Ascending aorta (tissue), 2 donors: Measurements from ENCODE around the gene ROCK2. TPM values are rescaled to one million over a fixed set of nuclear protein-coding genes. Genes with fewer than 3 reads are reported as not detected.
"Not testable (repeated sequence)": the region's sequence is repeated elsewhere in the genome, so short reads cannot be mapped to it uniquely, and the experiment has no call there.

ENCODE experiments used
- DNase-seq, 2 donors: peaks; one replicate each; pipeline ENCODE4 v3.0.0-alpha.2; 2019; ENCODE audit warnings: low spot score in 2 of 2
- H3K27ac ChIP-seq, 2 donors: fragments of 200-600 bp; sonication (generic); one replicate each; pipeline ENCODE4 v1.5.1; 2016 to 2017; ENCODE audit warnings: mild to moderate bottlenecking in 1 of 2
- H3K27me3 ChIP-seq: fragments of 200-600 bp; sonication (generic); one replicate; pipeline ENCODE4 v1.5.1; 2017
- H3K36me3 ChIP-seq, 2 donors: fragments of 200-600 bp; sonication (generic); one replicate each; pipeline ENCODE4 v1.5.1; 2016
- H3K4me1 ChIP-seq, 2 donors: fragments of 200-600 bp; sonication (generic); one replicate each; pipeline ENCODE4 v1.5.1; 2016 to 2017; ENCODE audit warnings: mild to moderate bottlenecking in 1 of 2
- H3K4me3 ChIP-seq, 2 donors: fragments of 200-600 bp; sonication (generic); one replicate each; pipeline ENCODE4 v1.5.1; 2016 to 2017; ENCODE audit warnings: mild to moderate bottlenecking in 1 of 2
- H3K9me3 ChIP-seq, 2 donors: fragments of 200-600 bp; sonication (generic); one replicate each; pipeline ENCODE4 v1.5.1; 2016
- CTCF ChIP-seq, 3 experiments: fragments of 200-600 bp in 2 of 3; fragments of 450-650 bp in 1 of 3; sonication (generic) in 2 of 3; IDR thresholded peaks; one replicate each; pipeline ENCODE4 v1.5.1; 2016 to 2019; ENCODE audit warnings: antibody characterized with exemption in 3 of 3, mild to moderate bottlenecking in 1 of 3, moderate library complexity in 1 of 3
- intact Hi-C: fragments of 100-400 bp; cut with DNase I; formaldehyde crosslinking; loops from one replicate; pipeline ENCODE4 v1.15.1; 2023
- total RNA-seq: library from RNA; depleted of rRNA; stranded (reverse); fragments of >200 nt; gene quantifications from one replicate; pipeline ENCODE4 v1.1.0, GENCODE V29; 2016

ROCK2 gene
- total RNA-seq, 1 donor from 2014 or later, result 33.0 TPM

DNA sequence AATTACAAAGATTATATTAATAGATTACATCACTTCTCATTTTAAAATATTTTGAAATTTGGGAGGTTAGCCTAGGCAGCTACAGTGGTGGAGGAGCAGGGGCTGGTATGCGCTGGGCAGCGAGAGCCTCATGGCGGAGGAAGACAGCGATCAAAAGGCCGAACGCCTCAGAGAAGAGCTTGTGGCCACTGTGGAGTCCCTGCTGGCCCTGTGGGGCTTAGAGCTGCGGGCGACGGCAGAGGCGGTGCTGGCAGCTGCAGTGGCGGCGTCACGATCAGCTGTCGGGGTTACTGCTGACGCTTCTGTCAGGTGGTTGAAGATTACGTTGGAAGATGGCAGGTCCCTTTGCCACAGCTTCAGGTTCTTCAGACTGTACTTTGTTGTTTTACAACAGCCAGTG, 87.4 kb downstream of the ROCK2 start:
- H3K36me3 ChIP-seq, result peaks cover 0 to 3% of the 10 kb centered on the region in 2 donors
- intact Hi-C loops, result no loop called here

DNA sequence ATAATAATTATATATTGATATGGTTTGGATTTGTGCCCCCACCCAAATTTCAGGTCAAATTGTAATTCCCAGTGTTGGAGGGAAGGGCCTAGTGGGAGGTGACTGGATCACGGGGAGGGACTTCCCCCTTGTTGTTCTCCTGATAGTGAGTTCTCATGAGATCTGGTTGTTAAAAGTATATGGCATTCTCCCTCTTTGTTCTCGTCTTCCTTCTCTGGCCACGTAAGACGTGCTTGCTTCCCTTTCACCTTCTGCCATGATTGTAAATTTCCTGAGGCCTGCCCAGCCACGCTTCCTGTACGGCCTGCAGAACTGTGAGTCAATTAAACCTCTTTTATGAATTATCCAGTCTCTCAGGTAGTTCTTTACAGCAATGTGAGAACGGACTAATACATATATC, 88.3 kb downstream of the ROCK2 start:
- H3K9me3 ChIP-seq, result no peaks in the 10 kb centered on the region
- TF ChIP-seq CTCF (IDR thresholded peaks at IDR 0.05), result no peak
- H3K27me3 ChIP-seq, result no peaks in the 10 kb centered on the region
- H3K36me3 ChIP-seq, result peaks cover 0 to 3% of the 10 kb centered on the region in 2 donors
- no peak overlapping the region for H3K4me3 ChIP-seq
- DNase-seq, result no peak
- H3K27ac ChIP-seq, result no peak overlapping the region
- no peaks in the 10 kb centered on the region for H3K4me1 ChIP-seq
- intact Hi-C loops, result no loop called here

More for the DNA sequence above, 87.4 kb downstream of the ROCK2 start:
- H3K4me1 ChIP-seq, result no peaks in the 10 kb centered on the region
- no peak overlapping the region for H3K27ac ChIP-seq
- H3K27me3 ChIP-seq, result no peaks in the 10 kb centered on the region
- H3K9me3 ChIP-seq, result no peaks in the 10 kb centered on the region
- no peak for TF ChIP-seq CTCF (IDR thresholded peaks at IDR 0.05)
- no peak overlapping the region for H3K4me3 ChIP-seq
- DNase-seq, result no peak

DNA sequence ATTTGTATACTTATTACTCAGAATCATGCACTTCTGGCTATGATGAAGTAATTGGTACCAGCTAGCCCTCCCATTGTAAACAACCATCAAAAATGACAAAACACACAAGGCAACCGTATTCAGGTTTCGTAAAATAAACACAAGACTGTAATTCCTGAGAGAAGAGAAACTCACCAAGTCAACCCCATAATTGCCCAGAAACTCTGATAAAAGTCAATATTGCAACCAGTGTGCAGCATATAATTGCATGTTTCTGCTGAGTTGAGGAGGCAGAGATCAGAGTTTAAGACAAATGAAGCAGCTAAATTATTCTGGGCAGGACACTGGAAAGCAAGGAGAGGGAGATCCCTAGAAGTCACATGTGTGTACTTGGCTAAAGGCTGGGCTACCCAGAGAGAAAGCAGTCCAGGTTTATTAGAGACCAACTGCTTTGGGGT, 90.3 kb downstream of the ROCK2 start:
- Histone ChIP-seq H3K4me3 (no peak overlapping the region), H3K27ac (no peak overlapping the region), H3K27me3 (no peaks in the 10 kb centered on the region), H3K36me3 (peaks cover 0 to 3% of the 10 kb centered on the region in 2 donors), H3K4me1 (no peaks in the 10 kb centered on the region), H3K9me3 (no peaks in the 10 kb centered on the region)
- TF ChIP-seq CTCF (IDR thresholded peaks at IDR 0.05), result no peak
- intact Hi-C loops, result no loop called here
- no peak for DNase-seq

GRCh38 chr2:11252458-11252857, 92.0 kb downstream of the ROCK2 start:
- H3K4me3 ChIP-seq, DNase-seq, H3K27ac ChIP-seq, H3K9me3 ChIP-seq, intact Hi-C loops, H3K27me3 ChIP-seq, H3K4me1 ChIP-seq, H3K36me3 ChIP-seq: not testable (repeated sequence)

- no peak for TF ChIP-seq CTCF (IDR thresholded peaks at IDR 0.05)
- Histone ChIP-seq H3K4me3 (no peak overlapping the region), H3K9me3 (no peaks in the 10 kb centered on the region), H3K36me3 (peaks cover 4 to 6% of the 10 kb centered on the region in 2 donors), H3K27ac (no peak overlapping the region), H3K4me1 (no peaks in the 10 kb centered on the region), H3K27me3 (no peaks in the 10 kb centered on the region)
- DNase-seq, result no peak
- intact Hi-C loops, result no loop called here
Observed at GRCh38 chr2:11250400-11251196, 93.8 kb downstream of the ROCK2 start.

GRCh38 chr2:11245322-11245721, 99.1 kb downstream of the ROCK2 start:
- H3K27ac ChIP-seq, result no peak overlapping the region
- no peaks in the 10 kb centered on the region for H3K9me3 ChIP-seq
- H3K27me3 ChIP-seq, result no peaks in the 10 kb centered on the region
- H3K36me3 ChIP-seq, result peaks cover 4 to 6% of the 10 kb centered on the region in 2 donors
- intact Hi-C loops, result no loop called here
- DNase-seq, result no peak
- H3K4me3 ChIP-seq, result no peak overlapping the region
- TF ChIP-seq CTCF (IDR thresholded peaks at IDR 0.05), result no peak
- no peaks in the 10 kb centered on the region for H3K4me1 ChIP-seq
